ENCODE data around the gene SHANK1. TPM values are rescaled to one million over a fixed set of nuclear protein-coding genes. Genes with fewer than 3 reads are reported as not detected.

SHANK1 gene
- polyA plus RNA-seq, 4 donors, result under 0.01 to 1.4 (median 0.46) TPM; not detected in 1

- FAIRE-seq, result no peak
- Histone ChIP-seq H3K9me3 (ENCODE audit: control insufficient read depth in 2 of 2, insufficient read depth in 1 of 2, low read depth in 1 of 2, low read length in 1 of 2) (peaks cover 0 to 4% of the 10 kb centered on the region in 2 donors), H3K27ac (ENCODE audit: low read depth in 1 of 3, low read length in 2 of 3) (no peak within 1 kb of the TSS), H3K27me3 (ENCODE audit: control insufficient read depth in 3 of 3, insufficient read depth in 3 of 3, low read length in 3 of 3) (peaks cover 0 to 40% (median 27%) of the 10 kb centered on the region in 3 donors), H3K36me3 (ENCODE audit: control insufficient read depth in 3 of 3, insufficient read depth in 2 of 3, low read depth in 1 of 3, low read length in 3 of 3) (no peaks in the 10 kb centered on the region), H3K4me1 (ENCODE audit: control insufficient read depth in 3 of 3, insufficient read depth in 2 of 3, low read depth in 1 of 3, low read length in 2 of 3) (no peaks in the 10 kb centered on the region), H3K4me3 (ENCODE audit: low read depth in 1 of 3, low read length in 3 of 3) (peak within 1 kb of the TSS in 2 of 3 donors; percentile 28 to 44)
- WGBS, 3 donors, result 4 to 11% (median 9%) methylated on average over 36 to 76 of the region's 76 CpGs
- DNase-seq, result peak in 1 of 2 donors; percentile 16
Measured at GRCh38 chr19:50639121-50640112, 80.2 kb downstream of the SHANK1 start, which contains the start of gene SYT3. Gene SYT3, minus strand, starts transcription at chr19:50639881. Its CDS starts 2,470 bp downstream, at chr19:50637411.

- DNase-seq (no peak), FAIRE-seq (no peak)
- no peaks in the 10 kb centered on the region for H3K36me3 ChIP-seq (ENCODE audit: control insufficient read depth in 3 of 3, insufficient read depth in 2 of 3, low read depth in 1 of 3, low read length in 3 of 3)
- H3K27ac ChIP-seq (ENCODE audit: low read depth in 1 of 3, low read length in 2 of 3), result no peak overlapping the region
- H3K9me3 ChIP-seq (ENCODE audit: control insufficient read depth in 2 of 2, insufficient read depth in 1 of 2, low read depth in 1 of 2, low read length in 1 of 2), result peaks cover 4 to 11% of the 10 kb centered on the region in 2 donors
- no peaks in the 10 kb centered on the region for H3K4me1 ChIP-seq (ENCODE audit: control insufficient read depth in 3 of 3, insufficient read depth in 2 of 3, low read depth in 1 of 3, low read length in 2 of 3)
- H3K27me3 ChIP-seq (ENCODE audit: control insufficient read depth in 3 of 3, insufficient read depth in 3 of 3, low read length in 3 of 3), result peaks cover 0 to 40% (median 27%) of the 10 kb centered on the region in 3 donors
- 33 to 45% (median 42%) methylated on average over 10 of the region's 10 CpGs for WGBS, 3 donors
- no peak overlapping the region for H3K4me3 ChIP-seq (ENCODE audit: low read depth in 1 of 3, low read length in 3 of 3)
Measured at GRCh38 chr19:50638600-50638999, 81.0 kb downstream of the SHANK1 start.

DNA sequence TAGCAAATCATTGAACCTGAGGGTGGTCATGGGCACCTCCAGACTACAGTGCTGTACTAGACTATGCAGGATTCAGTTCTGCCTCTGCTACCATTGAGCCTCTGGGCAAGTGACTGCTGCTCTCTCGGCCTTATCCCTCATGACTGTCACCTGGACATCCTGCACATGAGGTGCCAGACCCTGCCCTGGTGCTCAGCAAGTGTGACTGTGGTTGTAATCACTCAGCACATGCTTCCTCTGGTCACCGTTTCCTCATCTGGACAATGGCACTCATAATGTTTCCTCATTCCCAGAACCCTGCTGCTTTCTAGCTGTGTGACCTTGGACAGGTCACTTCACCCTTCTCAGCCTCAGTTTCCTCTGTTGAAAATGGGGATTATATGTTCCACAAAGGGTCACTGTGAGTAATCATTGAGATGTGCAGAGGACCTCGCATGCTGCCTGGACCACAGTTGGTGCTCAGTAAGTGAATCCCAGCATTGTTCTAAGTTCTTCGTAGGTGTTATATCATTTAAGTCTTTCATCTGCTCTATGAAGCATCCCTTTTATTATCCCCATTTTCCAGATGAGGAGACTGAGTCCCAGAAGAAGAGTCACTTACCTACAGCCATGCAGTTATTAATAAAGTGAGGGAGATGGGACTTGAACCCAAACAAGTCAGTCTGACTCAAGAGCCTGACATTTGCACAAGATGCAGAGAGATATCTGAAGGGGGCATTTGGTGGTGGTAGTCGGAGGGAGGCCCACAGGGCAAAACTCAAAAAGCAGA, 83.1 kb downstream of the SHANK1 start:
- FAIRE-seq (no peak), DNase-seq (no peak)
- H3K4me3 ChIP-seq (ENCODE audit: low read depth in 1 of 3, low read length in 3 of 3), result no peak overlapping the region
- peaks cover 0 to 36% (median 25%) of the 10 kb centered on the region in 3 donors for H3K27me3 ChIP-seq (ENCODE audit: control insufficient read depth in 3 of 3, insufficient read depth in 3 of 3, low read length in 3 of 3)
- no peaks in the 10 kb centered on the region for H3K4me1 ChIP-seq (ENCODE audit: control insufficient read depth in 3 of 3, insufficient read depth in 2 of 3, low read depth in 1 of 3, low read length in 2 of 3)
- H3K27ac ChIP-seq (ENCODE audit: low read depth in 1 of 3, low read length in 2 of 3), result no peak overlapping the region
- 69 to 73% (median 69%) methylated on average over 5 of the region's 5 CpGs for WGBS, 3 donors
- H3K9me3 ChIP-seq (ENCODE audit: control insufficient read depth in 2 of 2, insufficient read depth in 1 of 2, low read depth in 1 of 2, low read length in 1 of 2), result peaks cover 4 to 14% of the 10 kb centered on the region in 2 donors
- H3K36me3 ChIP-seq (ENCODE audit: control insufficient read depth in 3 of 3, insufficient read depth in 2 of 3, low read depth in 1 of 3, low read length in 3 of 3), result no peaks in the 10 kb centered on the region

DNA sequence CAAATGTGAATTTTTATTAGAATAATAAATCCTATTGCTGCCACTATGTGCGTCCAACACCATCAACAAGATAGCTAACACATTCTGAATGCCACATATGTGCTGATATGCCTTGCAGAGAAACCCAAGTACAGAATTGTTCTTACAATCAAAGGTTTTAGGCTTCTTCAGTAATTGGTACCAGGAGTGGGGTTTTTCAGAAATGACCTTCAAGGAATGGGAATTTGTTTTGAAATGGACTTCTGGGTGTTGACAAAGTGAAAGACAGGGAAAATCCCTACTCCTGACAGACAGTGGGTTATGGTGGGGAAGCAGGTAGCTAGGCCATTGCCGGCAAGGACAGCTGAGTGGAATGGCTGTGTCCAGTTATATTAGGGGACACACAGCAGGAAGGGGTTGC, 85.6 kb downstream of the SHANK1 start:
- peaks cover 4 to 14% of the 10 kb centered on the region in 2 donors for H3K9me3 ChIP-seq (ENCODE audit: control insufficient read depth in 2 of 2, insufficient read depth in 1 of 2, low read depth in 1 of 2, low read length in 1 of 2)
- no peaks in the 10 kb centered on the region for H3K36me3 ChIP-seq (ENCODE audit: control insufficient read depth in 3 of 3, insufficient read depth in 2 of 3, low read depth in 1 of 3, low read length in 3 of 3)
- DNase-seq (no peak), FAIRE-seq (no peak)
- H3K4me1 ChIP-seq (ENCODE audit: control insufficient read depth in 3 of 3, insufficient read depth in 2 of 3, low read depth in 1 of 3, low read length in 2 of 3), result no peaks in the 10 kb centered on the region
- 95% methylated on average over 2 of the region's 2 CpGs for WGBS, 3 donors
- no peak overlapping the region for H3K4me3 ChIP-seq (ENCODE audit: low read depth in 1 of 3, low read length in 3 of 3)
- peaks cover 0 to 19% (median 19%) of the 10 kb centered on the region in 3 donors for H3K27me3 ChIP-seq (ENCODE audit: control insufficient read depth in 3 of 3, insufficient read depth in 3 of 3, low read length in 3 of 3)
- no peak overlapping the region for H3K27ac ChIP-seq (ENCODE audit: low read depth in 1 of 3, low read length in 2 of 3)

DNA sequence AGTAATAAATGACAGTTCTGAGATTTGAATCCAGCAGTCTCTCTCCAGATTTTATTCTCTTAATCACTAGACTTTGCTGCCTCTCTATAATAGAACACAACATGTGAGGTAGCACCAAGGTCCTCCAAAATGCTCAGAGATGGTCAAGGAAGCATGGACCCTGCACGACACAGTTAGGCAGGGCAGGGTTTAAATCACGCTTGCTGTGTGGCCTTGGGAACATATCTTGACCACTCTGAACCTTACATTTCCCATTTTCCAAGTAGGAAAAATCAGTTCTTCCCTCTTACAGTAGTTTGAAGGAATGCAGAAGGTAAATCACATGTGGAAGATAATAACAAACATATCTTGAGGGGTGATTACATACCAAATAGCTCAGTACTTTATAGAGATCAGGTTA, 86.2 kb downstream of the SHANK1 start:
- no peak for DNase-seq
- 77 to 83% (median 78%) methylated on average over 2 of the region's 2 CpGs for WGBS, 3 donors
- no peaks in the 10 kb centered on the region for H3K36me3 ChIP-seq (ENCODE audit: control insufficient read depth in 3 of 3, insufficient read depth in 2 of 3, low read depth in 1 of 3, low read length in 3 of 3)
- no peak for FAIRE-seq
- no peak overlapping the region for H3K4me3 ChIP-seq (ENCODE audit: low read depth in 1 of 3, low read length in 3 of 3)
- peaks cover 0 to 14% (median 13%) of the 10 kb centered on the region in 3 donors for H3K27me3 ChIP-seq (ENCODE audit: control insufficient read depth in 3 of 3, insufficient read depth in 3 of 3, low read length in 3 of 3)
- H3K27ac ChIP-seq (ENCODE audit: low read depth in 1 of 3, low read length in 2 of 3), result no peak overlapping the region
- H3K4me1 ChIP-seq (ENCODE audit: control insufficient read depth in 3 of 3, insufficient read depth in 2 of 3, low read depth in 1 of 3, low read length in 2 of 3), result no peaks in the 10 kb centered on the region
- H3K9me3 ChIP-seq (ENCODE audit: control insufficient read depth in 2 of 2, insufficient read depth in 1 of 2, low read depth in 1 of 2, low read length in 1 of 2), result peaks cover 4 to 14% of the 10 kb centered on the region in 2 donors

GRCh38 chr19:50632151-50632835, 87.3 kb downstream of the SHANK1 start:
- Histone ChIP-seq H3K27ac (ENCODE audit: low read depth in 1 of 3, low read length in 2 of 3) (no peak overlapping the region), H3K36me3 (ENCODE audit: control insufficient read depth in 3 of 3, insufficient read depth in 2 of 3, low read depth in 1 of 3, low read length in 3 of 3) (no peaks in the 10 kb centered on the region), H3K4me3 (ENCODE audit: low read depth in 1 of 3, low read length in 3 of 3) (no peak overlapping the region), H3K4me1 (ENCODE audit: control insufficient read depth in 3 of 3, insufficient read depth in 2 of 3, low read depth in 1 of 3, low read length in 2 of 3) (no peaks in the 10 kb centered on the region), H3K9me3 (ENCODE audit: control insufficient read depth in 2 of 2, insufficient read depth in 1 of 2, low read depth in 1 of 2, low read length in 1 of 2) (peaks cover 4 to 14% of the 10 kb centered on the region in 2 donors), H3K27me3 (ENCODE audit: control insufficient read depth in 3 of 3, insufficient read depth in 3 of 3, low read length in 3 of 3) (peaks cover 0 to 9% (median 4%) of the 10 kb centered on the region in 3 donors)
- FAIRE-seq (no peak), DNase-seq (no peak)
- WGBS, 3 donors, result 75 to 80% (median 80%) methylated on average over 19 to 20 of the region's 20 CpGs

- H3K9me3 ChIP-seq (ENCODE audit: control insufficient read depth in 2 of 2, insufficient read depth in 1 of 2, low read depth in 1 of 2, low read length in 1 of 2), result peaks cover 4 to 13% of the 10 kb centered on the region in 2 donors
- no peak overlapping the region for H3K27ac ChIP-seq (ENCODE audit: low read depth in 1 of 3, low read length in 2 of 3)
- no peaks in the 10 kb centered on the region for H3K4me1 ChIP-seq (ENCODE audit: control insufficient read depth in 3 of 3, insufficient read depth in 2 of 3, low read depth in 1 of 3, low read length in 2 of 3)
- DNase-seq (no peak), FAIRE-seq (no peak)
- peaks cover 0 to 4% (median 3%) of the 10 kb centered on the region in 3 donors for H3K27me3 ChIP-seq (ENCODE audit: control insufficient read depth in 3 of 3, insufficient read depth in 3 of 3, low read length in 3 of 3)
- no peaks in the 10 kb centered on the region for H3K36me3 ChIP-seq (ENCODE audit: control insufficient read depth in 3 of 3, insufficient read depth in 2 of 3, low read depth in 1 of 3, low read length in 3 of 3)
- WGBS, 3 donors, result 70 to 75% (median 74%) methylated on average over 11 to 14 of the region's 14 CpGs
- no peak overlapping the region for H3K4me3 ChIP-seq (ENCODE audit: low read depth in 1 of 3, low read length in 3 of 3)
Measured at GRCh38 chr19:50629801-50630200, 89.8 kb downstream of the SHANK1 start.

GRCh38 chr19:50629194-50629593, 90.4 kb downstream of the SHANK1 start:
- H3K9me3 ChIP-seq (ENCODE audit: control insufficient read depth in 2 of 2, insufficient read depth in 1 of 2, low read depth in 1 of 2, low read length in 1 of 2), result peaks cover 2 to 7% of the 10 kb centered on the region in 2 donors
- FAIRE-seq (no peak), DNase-seq (no peak)
- peaks cover 0 to 3% (median 1%) of the 10 kb centered on the region in 3 donors for H3K27me3 ChIP-seq (ENCODE audit: control insufficient read depth in 3 of 3, insufficient read depth in 3 of 3, low read length in 3 of 3)
- no peaks in the 10 kb centered on the region for H3K4me1 ChIP-seq (ENCODE audit: control insufficient read depth in 3 of 3, insufficient read depth in 2 of 3, low read depth in 1 of 3, low read length in 2 of 3)
- H3K27ac ChIP-seq (ENCODE audit: low read depth in 1 of 3, low read length in 2 of 3), result no peak overlapping the region
- WGBS, 3 donors, result 76 to 83% (median 80%) methylated on average over 17 to 20 of the region's 20 CpGs
- H3K36me3 ChIP-seq (ENCODE audit: control insufficient read depth in 3 of 3, insufficient read depth in 2 of 3, low read depth in 1 of 3, low read length in 3 of 3), result no peaks in the 10 kb centered on the region
- H3K4me3 ChIP-seq (ENCODE audit: low read depth in 1 of 3, low read length in 3 of 3), result no peak overlapping the region

Measured in small intestine (tissue), 7 donors.